GM04503 (cell line): ENCODE results near the gene NR6A1.

ENCODE experiments used
- DNase-seq: peaks from one replicate; pipeline ENCODE4 v3.0.0-alpha.2; 2012; ENCODE audit warnings: low read depth

NR6A1 gene

DNA sequence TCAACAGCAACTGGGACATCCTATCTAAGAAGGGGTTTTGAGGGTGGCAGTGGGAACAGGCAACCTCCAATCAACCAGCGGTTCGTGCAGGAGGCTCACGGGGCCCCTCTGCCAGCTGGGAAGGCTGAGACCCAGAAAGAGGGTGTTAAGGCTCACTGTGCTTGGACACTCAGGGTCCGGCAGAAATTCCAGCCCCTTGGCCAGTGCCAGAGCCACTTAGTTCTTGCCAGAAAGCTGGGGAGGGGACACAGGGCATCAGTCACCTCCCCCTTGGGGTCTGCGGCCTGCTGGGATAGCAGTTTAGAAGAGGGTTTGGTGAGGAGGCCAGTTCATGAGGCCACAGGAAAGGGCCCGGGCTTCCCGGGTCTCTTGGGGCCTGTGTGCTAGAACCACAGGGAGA lies 300.4 kb downstream of the NR6A1 start:
- DNase-seq, result no peak

DNA sequence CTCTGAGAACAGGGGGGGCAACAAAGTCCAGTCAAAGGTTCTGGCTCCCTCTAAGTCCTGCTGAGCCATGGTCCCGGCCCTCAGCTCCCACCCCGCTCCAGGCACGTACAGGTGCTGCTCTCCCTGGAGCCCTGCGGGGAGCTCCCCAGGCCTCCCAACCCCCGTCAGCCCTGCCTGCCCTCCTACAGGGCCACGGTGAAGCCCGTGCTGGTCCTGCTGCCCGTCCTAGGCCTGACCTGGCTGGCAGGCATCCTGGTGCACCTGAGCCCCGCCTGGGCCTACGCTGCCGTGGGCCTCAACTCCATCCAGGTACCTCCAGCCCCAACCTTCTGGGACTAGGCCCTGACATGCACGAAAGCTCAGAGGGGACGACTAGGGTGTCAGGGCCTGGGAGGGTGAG lies 300.8 kb downstream of the NR6A1 start:
- DNase-seq, result no peak

DNA sequence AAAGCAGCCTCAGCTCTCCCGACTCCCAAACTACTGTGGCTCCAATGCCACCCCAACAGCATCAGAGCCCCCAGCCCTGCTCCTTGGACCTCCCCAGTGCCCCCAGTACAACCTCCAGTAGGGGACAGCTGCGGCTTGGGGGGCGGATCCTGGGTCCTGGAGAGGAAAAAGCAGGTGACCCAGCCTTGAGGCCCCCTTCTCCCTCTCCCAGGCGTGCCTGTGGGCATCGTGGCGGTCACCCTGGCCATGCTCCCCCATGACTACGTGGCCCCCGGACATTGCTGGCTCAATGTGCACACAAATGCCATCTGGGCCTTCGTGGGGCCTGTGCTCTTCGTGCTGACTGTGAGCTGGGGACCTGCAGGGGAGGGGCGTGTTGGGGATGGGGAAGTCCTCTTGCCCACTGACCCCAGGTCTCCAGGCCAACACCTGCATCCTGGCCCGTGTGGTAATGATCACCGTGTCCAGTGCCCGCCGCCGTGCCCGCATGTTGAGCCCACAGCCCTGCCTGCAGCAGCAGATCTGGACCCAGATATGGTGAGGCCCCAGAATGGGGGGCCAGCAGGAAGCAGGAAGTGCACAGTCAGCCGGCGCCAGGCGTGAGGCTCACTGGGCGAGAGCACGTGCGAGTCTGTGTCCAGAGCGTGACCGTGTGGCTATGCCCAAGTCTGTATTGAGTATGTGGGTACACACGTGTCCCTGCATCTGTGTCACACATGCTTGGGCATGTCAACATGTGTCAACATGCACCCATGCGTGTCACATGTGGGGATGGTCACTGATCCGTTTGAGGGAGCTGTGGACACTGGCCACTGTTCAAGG lies 301.9 kb downstream of the NR6A1 start:
- no peak for DNase-seq

DNA sequence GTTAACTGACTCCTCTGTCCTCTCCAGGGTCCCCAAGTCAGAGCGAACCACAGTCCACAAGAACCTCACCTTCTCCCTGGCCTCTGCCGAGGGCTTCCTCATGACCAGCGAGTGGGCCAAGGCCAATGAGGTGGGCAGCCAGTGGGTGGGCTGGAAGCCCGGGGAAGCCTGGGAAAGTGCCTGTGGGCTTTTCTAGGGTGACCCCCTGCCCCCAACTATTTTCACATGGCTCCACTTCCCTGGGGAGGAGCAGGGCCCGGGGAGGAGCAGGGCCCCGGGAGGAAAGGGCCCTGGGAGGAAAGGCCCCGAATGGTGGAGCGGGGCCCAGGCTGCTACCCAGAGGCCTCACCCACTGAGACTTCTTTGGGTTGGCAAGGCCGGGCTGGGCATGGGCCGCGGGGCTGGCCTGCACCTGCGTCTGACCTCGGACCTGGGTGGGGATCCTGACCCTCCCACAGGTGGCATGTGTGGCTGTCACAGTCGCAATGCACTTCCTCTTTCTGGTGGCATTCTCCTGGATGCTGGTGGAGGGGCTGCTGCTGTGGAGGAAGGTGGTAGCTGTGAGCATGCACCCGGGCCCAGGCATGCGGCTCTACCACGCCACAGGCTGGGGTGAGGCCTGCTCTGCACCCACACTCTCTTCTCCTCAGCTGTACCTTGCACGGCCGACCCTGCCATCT lies 302.9 kb downstream of the NR6A1 start:
- DNase-seq, result no peak

DNA sequence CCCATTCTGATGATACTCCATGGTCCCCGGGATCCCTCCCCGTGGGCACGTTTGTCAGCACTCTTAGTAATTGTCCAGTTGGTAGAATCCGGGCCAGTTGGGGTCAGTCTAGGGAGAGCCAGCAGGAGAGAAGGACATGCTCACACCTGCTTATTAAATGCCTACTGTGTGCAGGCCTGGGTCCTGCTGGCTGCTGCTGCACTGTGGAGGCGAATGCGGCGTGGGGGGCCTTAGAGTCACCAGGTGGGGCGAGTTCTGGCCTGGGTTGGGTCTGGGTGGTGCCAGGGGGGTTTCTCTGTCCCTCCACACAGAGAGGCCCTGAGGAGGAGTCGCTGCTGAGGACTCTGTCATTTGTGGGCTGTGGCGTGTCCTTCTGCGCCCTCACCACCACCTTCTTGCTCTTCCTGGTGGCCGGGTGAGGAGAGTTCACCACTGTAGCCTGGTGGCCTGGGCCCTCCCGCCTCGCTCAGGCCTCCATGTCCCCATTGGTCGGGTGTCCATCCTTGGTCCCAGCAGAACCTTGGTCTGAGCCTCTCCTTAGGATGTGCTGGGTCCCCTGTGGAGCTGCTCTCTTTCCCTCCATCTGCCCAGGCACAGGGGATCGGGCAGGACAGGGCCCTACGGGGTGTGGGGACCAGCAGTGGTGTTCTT lies 303.6 kb downstream of the NR6A1 start:
- no peak for DNase-seq
